ENCODE data around the gene CGGBP1.

CGGBP1 gene, protein sequence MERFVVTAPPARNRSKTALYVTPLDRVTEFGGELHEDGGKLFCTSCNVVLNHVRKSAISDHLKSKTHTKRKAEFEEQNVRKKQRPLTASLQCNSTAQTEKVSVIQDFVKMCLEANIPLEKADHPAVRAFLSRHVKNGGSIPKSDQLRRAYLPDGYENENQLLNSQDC

DNA sequence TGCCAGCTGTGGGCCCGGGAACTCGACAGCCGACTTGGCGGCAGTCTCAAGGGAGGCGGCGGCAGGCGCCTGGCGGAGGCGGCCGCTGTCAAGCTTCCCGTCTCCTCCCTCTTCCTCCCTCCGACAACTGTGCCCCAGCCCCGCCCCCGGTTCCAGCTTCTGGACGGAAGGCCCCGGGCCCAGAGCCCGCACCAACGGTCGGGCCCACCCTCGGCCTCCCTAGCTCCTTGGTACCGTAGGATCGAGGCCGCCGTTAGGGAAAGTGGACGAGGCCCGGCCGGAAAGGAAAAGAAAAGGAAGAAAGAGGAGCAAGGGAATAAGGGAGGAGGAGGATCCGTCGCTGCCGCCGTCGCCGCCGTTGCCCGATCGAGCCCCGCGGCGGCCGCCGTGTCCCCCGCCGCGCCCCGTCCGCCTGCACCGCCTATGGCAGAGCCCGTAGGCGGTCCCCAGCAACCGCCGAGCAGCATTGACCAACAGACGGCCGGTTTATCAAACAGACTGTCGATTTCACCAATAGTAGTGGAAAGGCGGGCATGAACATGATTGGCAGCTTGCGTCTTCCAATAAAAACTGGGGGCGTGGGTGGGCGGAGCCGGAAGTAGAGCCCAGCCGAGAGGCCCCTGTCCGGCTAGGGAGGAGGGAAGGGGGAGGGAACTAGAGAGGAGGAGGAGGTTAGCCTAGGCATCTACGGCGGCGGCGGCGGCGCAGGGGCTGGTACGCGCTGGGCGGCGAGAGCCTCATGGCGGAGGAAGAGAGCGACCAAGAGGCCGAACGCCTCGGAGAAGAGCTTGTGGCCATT lies at the start of gene CGGBP1, which contains the start of gene ZNF654:
CGGBP1 (minus strand) TSS at position 425 of the 799 bp plus-strand sequence. CDS start 3,029 bp downstream, outside the sequence.
ZNF654 (plus strand) TSS at position 675 of the 799 bp plus-strand sequence; CDS start at position 740, 65 bp downstream.
- peak; percentile 99 for DNase-seq (ENCODE audit: low read depth)

DNA sequence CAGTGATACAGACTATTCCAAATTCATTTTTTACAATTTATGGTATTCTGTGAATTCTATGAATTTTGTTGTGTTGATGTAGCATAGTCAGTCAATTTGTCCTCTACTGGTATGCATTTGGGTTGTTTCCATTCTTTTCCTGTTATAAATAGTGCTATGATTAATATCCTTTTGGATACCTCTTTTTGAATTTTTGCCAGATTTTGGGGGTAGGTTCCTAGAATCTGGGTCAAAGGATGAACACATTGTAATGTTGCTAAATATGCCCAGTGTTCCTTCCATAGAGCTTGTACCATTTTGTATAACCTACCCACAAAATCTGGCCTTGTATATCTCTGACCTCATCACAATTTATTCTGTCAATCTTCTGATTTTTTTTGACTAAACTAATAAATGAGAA lies 46.5 kb upstream of the CGGBP1 start:
- DNase-seq (ENCODE audit: low read depth): no peak

DNA sequence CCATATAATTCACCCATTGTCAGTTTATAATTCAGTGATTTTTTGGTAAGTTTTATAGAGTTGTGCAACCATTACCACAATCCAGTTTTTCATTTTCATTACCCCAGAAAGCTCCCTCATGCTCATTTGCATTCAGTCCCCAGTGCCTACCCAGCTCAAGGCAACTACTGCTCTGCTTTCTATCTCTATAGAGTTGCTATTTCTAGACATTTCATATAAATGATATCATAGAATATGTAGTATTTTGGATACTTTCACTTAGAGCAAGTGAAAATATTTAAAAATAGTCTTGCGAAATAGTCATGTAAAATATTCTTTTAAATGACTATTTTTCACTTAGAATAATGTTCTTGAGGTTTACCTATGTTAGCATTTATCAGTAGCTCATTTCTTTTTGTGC lies 42.3 kb upstream of the CGGBP1 start:
- DNase-seq (ENCODE audit: low read depth): no peak

DNA sequence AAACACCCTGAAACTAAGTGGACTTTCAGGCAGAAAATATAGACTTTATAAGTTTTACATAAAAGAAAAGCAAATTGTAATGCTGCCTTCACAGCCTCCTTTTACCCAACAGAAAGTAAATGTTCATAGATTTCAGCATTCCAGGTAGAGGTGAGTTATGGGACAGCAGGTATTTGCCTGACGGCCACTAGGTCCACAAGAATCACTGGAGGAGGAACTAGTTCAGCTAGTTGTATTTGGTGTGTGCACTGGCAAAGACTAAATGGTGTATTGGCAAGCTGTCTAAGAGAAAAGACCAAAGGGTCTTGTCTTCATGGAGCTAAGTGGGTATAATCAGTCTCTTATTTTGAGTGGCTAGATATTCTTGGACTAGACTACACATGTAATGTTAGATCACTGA lies 34.5 kb upstream of the CGGBP1 start:
- no peak for DNase-seq (ENCODE audit: low read depth)

DNA sequence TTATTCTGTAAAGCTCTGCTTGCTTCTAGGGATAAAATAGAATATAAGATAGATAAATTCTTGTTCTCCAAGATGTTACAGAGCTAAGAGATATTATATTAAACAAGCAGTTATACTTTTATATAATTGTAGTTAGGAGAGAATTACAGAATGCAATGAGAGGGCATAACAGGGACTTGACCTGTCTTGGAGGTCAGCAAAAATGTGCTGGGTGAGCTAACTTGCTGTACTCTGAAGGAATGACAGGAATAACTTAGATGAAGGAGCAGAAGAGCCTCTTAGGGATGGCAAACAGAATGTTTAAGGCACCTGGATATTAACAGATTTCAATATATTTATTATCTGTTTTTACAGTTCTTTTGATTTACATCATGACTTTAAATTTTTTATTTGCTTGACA lies 33.5 kb upstream of the CGGBP1 start:
- no peak for DNase-seq (ENCODE audit: low read depth)

DNA sequence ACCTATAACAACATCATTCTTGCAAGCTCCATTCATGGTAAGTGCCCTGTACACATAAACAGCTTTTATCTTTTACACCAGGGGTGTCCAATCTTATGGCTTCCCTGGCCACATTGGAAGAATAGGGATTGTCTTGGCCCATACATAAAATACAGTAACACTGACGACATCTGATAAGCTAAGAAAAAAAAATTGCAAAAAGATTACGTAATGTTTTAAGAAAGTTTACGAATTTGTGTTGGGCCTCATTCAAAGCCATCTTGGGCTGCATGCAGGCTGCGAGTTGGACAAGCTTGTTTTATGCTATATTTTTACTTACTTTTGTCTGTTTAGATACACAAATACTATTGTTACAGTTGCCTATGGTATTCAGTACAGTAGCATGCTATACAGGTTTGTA lies 31.9 kb upstream of the CGGBP1 start:
- DNase-seq (ENCODE audit: low read depth): no peak

DNA sequence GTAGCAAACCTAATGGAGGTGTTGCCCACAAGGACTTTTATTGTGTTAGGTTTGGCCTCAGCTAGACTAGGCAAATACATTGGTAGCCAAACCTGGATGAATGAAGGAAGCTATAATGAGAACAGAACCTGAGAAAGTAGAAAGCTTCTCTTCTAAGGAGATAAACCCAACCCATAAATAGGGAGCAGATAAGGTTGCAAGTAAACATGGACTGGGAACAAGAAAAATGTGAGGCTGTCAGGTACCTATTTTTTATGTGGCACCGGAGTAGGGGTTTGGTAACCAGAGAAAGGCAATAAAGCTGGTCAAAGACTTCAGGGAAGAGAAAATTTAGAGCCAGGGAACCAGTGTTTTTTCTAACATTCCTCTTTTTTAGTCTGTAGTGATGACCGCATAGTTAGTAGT lies 25.3 kb upstream of the CGGBP1 start:
- no peak for DNase-seq (ENCODE audit: low read depth)

DNA sequence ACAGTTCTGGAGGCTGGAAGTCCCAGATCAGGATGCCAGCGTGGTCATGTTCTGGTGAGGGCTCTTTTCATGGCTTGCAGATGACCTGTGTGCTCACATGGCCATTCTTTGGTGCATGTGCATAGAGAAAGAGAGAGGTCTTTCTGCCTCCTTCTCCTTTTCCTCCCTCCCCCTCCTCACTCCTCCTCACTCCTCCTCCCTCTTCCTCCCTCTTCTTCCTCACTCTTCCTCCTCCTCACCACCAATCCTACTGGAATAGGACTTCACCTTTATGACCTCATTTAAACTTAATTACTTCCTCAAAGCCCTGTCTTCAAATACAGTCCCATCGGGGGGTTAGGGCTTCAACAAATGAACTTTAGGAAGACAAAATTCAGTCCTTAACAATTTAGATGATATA lies 24.0 kb upstream of the CGGBP1 start:
- no peak for DNase-seq (ENCODE audit: low read depth)

DNA sequence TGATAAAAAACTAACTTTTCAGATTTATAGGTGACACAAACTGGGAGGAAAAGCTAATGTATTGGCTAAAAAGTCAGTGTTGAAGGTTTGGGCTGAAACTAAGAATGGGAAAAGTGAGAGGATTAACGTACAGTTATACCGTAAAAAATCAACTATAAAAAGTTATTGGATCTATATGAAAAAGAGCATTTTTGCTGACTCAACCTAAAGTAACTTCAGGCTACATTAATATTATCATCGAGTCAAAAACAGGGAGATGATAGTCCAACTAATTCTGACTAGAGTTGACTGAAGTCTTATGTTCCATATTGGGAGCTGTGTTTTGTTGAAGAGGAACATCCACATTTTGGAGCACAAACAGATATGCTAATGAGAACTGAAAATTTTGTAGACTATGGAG lies 20.1 kb upstream of the CGGBP1 start:
- no peak for DNase-seq (ENCODE audit: low read depth)

DNA sequence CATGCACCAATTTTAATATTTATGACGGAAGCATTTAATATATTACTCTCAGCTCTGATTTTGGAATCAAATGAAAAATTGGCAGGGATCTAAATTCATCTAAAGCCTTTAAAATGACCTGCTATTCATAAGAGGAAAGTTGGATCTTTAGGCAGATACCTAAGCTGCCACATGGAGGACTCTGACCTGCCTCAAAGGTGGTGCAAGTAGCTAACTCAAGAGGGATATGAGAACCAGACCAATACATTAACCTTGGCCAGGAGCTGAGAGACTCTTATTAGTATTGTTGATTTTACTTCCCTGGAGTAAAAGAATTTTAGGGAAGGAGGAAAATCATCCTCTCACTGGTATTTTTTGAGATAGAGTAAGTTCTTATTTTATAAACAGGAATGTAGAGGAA lies 17.9 kb upstream of the CGGBP1 start:
- no peak for DNase-seq (ENCODE audit: low read depth)

DNA sequence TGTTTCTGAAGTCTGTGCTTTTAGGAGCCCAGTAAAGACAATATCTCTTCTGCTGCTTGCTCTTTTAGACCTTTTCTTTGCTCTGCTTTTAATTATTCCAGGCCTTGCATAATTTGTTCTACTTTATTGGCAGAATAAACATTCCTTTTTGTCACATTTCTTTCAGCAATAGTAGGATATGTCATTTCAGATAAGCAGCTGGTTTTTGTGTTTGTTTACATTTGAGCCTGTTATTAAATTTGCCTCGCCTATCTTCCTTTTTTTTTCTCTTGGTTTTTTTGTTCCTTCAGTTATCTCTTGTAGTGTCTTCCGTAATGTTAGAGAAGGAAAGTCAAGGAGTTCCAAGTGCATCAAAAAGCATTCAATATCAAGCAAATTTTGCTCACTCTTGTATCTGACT lies 16.7 kb upstream of the CGGBP1 start:
- DNase-seq (ENCODE audit: low read depth): no peak

DNA sequence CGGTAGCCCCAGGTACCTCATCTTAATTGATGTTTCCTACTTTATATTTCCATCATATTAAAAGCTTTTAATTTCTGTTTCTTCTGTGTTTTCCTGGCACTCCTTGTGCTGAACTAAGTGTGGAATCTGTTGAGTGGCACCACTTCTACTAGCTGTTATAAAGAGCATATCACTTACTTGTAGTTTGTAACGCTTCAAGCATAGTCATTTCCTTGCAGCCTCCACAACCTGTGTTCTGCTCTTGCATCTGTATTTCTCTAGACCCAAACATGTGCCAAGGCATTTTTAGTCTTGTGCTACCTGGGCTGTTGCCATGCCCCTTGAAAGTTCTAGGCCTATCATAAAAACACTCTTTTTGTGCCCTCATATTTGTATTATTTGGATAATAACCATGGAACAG lies 16.3 kb upstream of the CGGBP1 start:
- no peak for DNase-seq (ENCODE audit: low read depth)

DNA sequence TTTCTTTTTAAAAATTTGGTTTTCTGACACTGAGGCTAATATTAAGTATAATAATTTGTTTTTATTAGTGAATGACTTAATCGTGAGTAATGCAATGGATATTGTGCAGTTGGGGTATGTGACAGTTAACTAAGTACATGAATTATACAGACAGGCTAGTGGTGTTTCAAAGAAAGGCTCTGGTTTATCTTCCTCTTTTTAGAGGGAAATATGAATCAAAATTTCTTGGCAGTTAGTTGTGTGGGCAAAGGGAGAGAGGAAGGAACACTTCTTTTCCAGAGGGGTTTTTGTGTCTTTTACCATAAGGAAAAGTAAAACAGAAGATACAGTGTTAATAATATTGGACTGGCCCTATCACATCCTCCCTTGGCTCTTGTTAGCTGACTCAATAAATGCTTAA lies 2.9 kb upstream of the CGGBP1 start:
- no peak for DNase-seq (ENCODE audit: low read depth)

DNA sequence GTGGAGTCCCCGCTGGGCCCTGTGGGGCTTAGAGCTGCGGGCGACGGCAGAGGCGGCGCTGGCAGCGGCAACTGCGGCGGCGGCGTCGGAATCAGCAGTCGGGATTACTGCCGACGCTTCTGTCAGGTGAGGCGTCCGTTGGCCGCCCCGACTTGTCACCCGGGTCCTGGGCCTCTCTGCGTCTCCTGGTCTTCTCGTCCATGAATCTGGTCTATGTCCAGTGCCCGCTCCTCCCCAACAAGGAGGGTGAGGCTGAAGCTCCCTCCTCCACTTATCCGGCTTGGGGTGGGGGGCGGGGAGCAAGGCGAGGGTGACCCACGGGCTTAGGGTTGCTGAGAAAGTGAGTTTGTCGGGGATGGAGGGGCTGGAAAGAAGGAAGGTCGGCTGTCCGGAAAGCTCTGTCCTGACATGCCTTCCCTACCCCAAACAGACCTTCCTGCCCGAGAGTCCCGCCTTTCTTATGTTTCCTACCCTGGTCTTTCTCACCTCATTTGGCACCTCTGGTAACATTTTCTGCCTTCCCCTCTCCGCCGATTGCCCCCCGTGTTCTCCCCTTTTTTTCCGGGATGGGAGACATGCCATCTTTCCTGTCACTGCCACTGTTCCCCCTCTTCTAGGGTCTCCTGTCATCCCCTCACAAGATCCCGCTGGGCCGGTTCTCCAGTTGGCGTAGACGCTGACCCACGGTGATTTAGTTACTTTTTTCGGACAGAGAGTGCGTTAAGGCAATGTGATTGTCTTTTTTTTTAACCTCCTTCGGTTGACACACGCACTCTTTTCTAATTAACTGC lies 770 bp upstream of the CGGBP1 start:
- peak; percentile 3 for DNase-seq (ENCODE audit: low read depth)

DNA sequence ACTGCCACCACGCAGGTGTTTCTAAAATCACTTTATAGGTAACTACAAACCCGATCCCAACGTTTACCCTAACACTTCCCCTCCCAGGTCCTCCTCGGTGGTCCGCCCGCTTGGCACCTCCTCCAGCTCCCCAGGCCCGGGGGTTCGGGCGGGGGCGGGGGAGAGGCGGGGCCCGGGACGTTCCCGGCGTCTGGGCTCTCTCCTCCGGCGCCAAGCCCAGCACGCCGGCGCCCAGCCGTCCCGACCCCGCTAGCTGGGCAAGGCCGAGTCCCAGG lies 562 bp downstream of the CGGBP1 start:
- no peak for DNase-seq (ENCODE audit: low read depth)

DNA sequence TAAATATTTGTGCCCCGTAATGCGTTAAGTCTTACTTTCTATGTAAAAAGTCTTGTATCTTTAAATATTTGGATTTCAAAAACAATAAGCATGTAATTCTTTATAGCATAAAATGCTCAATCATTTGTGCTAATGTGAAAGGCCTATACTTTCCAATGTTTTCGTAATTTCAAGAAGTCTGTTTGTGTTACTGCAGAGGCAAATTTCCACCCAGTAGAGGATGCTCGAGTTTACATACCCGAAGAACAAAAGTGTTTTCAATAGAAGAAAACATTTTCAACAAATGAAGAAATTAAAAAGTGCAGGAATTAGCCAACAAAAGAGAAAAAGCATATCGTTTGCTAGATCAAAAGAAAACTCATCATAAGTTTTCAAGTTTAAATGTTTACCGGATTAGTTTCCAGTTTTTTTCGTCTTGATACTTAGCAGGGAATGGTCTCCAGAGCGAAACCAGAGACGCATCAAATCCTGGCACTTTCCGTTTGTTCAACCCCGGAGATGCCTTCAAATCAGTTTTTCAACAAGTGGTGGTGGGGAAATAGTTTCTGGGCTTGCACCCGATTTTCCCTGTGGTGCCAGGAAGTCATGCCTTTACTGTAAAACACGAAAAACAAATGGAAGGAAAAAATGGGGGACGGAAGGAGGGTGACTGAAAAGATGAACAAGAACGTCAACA lies 1.0 kb downstream of the CGGBP1 start:
- DNase-seq (ENCODE audit: low read depth): no peak

DNA sequence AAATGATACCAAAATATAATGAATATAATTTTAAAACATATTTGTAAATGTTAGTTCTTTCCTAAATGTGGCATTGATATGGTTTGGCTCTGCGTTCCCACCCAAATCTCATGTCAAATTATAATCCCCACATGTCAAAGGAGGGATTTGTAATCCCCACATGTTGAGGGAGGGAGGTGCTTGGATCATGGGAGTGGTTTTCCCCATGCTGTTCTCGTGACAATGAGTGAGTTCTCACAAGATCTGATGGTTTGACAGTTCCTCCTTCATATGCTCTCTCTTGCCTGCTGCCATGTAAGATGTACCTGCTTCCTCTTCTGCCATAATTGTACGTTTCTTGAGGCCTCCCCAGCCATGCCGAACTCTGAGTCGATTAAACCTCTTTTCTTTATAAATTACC lies 12.0 kb downstream of the CGGBP1 start:
- DNase-seq (ENCODE audit: low read depth): no peak

DNA sequence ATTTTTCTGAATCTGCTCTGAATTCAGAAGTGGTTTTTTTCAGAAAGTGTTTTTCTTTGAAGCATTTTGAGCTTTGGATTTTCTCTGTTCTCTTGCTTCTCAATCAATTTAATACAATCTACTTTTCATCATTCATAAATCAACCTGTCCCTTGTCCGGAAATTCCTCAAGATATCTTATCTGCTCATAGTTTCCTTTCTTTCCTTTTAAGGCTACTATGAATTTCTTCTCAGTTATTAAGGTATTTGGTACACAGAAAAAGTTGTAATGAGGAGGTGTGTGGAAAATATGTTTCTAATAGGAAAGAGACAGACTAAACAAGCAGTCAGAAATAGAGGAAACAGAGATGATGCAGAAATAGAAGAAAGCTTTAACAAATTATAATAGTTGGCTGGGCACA lies 14.4 kb downstream of the CGGBP1 start:
- no peak for DNase-seq (ENCODE audit: low read depth)

DNA sequence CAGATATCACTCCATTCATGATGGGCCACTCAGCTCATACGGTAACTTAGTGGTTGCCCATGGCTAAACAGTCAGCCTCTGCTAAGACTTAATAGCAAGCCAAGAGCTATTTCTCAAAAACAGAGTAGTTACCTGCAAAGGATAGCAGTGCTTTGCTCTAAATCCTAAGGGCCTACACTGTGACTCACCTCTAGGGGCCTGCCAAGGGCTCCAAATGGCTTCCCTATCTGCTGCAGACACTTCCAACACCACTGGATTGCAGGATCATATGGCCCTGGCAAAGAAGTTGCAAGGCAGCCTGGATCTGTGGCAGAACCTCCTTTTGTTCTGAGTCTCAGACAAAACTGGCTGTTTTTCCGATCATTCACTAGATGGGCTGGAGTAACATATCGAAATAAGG lies 17.8 kb downstream of the CGGBP1 start:
- DNase-seq (ENCODE audit: low read depth): no peak

DNA sequence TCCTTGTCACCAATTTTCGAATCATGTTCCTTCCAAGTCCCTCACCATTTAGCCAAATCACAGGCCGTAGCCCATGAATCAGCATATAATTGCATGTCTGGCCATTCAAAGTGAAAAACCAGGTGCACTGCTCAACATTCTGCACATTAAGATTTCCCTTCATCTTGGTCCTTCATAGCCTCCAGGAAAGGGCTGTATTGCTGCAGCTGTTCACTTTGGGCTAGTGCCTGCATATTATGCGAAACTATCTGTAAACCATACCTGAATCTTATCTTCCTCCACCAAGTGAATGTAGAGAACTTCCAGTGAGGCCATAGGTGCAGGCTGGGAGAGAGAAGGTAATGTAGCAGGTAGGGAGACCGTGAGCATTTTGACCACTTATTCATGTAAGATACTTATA lies 18.3 kb downstream of the CGGBP1 start:
- no peak for DNase-seq (ENCODE audit: low read depth)

DNA sequence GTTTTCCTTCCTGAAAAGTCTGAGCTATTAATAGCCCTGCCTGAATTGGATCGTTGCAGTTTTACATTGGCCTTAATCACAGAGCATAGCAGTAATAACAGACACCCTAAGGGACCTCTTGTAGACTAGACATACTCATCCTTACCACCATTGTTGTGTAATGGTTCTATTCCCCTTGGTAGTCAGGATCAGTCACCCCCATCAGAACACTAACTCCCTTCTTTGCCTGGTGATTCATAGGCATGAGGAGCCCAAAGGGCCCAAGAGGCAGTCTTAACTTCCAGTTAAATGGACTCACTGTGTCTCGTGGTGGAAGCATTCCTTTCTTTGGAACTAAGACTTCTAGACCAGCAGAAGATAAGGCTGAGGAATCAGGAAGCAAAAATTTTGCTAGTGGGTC lies 20.2 kb downstream of the CGGBP1 start:
- peak; percentile 98 for DNase-seq (ENCODE audit: low read depth)

DNA sequence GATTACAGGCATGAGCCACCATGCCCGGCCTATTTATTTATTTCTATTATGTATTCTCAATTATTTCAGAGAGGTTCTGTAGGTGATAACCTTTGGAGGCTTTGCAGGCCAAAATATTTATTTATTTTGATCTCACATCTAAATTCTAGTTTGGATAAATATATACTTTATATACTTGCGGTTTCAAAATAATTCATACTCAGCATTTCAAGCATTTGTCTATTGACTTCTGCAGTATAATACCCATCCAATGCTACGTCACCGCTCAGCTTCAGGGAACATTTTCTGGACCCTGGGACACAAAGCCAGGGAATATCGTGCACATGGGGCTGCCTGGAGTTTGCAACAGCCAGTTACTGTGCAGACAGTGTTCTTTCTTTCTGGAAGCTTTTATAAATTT lies 22.6 kb downstream of the CGGBP1 start:
- no peak for DNase-seq (ENCODE audit: low read depth)

Measured in stromal cell of bone marrow (primary cell).